TTC549 (cell line): Measurements from ENCODE around the gene ABCA2.
"Not testable (repeated sequence)": the region's sequence is repeated elsewhere in the genome, so short reads cannot be mapped to it uniquely, and the experiment has no call there.

ENCODE experiments used
- FAIRE-seq: peaks from 2 replicates; lab custom pipeline; 2012; peaks lifted over from hg19 to GRCh38; lab: Jason Lieb, UNC

ABCA2 gene

DNA sequence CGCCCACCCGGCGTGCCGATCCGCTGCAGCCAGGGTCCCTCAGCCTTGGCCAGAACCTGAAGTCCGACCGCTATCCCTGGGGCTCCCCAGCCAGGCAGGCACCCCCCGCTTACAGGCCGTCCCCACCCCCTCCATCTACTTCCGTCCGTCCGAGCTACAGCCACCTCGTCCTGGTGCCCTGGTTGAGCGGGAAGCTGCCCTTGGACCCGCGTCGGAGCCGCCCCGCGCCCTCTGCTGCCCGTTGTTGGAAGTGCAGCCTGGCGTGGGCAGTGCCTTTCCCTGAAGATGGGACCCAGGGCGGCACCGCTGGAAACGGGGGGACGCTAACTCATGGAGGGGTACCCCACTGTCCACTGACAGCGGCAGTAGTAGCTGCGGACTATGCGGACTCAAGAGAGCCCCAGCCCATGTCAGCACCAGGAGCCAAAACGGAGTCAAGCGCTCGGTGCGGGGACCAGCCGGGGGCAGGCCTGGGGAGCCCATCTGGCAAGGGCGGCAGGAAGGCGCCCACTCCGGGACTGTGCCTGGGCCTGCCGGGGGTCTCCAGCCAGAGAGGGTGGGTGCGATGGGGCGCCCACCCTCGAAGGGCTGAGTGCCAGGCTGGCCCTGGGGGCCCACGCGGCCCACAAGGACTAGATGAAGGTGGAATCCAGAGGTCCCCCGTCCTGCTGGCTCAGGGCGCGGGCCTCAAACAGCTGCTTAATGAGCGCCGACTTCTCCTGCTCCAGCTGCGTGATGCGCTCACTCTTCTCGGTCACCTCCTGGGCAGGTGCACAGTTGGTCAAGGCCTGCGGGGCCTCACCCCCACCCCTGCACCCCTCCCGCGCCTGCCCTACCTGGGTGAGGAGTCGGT lies 36.2 kb upstream of the ABCA2 start:
- FAIRE-seq = no peak

GRCh38 chr9:137063311-137064026 lies 35.4 kb upstream of the ABCA2 start:
- FAIRE-seq = no peak

DNA sequence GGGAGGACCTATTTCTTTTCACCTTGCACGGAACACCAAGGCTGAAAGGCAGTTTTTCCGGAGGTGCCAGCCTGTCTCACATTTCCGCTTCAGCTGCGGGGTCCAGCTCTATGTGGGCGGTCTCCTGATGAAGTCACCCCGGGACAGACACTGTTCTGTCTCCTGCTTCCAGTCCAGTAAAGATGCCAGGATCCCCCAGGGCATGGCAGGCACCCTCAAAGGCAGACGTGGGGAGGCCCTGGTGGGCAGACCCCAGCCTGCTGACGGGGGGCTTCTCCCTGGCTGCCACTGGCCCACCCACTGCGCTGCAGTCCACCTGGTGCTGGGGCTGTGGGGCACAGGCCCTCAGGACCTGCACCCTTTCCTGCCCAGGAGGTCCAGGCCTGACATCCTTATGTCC lies 34.8 kb upstream of the ABCA2 start:
- not testable (repeated sequence) for FAIRE-seq

DNA sequence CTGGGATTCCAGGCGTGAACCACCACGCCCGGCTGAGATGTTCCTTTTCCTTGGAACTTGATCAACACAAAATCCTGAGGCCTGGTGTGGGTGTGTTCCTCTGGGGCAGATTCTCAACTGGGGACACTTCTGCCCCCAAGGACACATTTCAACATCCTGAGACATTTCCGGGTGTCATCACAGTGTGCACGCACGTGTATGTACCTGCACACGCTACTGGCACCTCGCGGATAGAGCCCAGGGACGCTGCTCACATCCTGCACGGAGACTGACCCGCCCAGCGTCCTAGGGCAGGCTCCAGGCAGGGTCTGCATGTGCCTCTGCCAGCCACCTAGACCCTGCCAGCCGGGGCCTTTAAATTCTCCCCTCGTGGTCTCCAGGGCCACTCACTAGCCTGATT lies 34.3 kb upstream of the ABCA2 start:
- no peak for FAIRE-seq

DNA sequence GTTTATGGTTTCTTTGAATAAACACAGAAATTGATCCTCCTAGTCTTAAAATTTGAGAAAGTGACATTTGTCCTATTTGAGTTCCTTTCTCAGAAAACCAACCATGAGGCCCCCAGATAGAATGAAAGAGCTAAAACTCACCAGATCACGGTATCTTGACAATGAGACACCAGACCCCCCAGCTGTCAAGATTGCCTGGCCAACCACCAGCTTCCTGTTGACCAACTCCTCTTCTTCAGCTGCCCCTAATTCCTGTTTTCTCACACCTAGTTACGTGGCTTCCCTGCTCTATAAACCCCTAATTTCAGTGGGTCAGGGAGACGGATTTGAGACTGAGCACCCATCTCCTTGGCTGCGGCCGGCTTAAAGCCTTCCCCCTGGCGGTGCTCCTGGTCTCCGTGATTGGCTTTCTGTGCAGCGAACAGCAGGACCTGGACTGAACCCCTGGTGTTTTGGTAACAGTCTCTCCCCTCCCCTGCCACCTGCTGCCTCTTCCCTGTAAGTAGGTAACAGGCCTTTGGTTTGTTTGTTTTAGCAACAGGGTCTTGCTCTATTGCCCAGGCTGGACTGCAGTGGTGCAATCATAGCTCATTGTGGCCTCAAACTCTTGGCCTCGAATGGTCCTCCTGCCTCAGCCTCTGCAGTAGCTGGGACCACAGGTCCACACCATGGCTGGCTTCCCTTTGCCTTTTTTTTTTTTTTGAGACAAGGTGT lies 30.6 kb upstream of the ABCA2 start:
- FAIRE-seq = no peak

DNA sequence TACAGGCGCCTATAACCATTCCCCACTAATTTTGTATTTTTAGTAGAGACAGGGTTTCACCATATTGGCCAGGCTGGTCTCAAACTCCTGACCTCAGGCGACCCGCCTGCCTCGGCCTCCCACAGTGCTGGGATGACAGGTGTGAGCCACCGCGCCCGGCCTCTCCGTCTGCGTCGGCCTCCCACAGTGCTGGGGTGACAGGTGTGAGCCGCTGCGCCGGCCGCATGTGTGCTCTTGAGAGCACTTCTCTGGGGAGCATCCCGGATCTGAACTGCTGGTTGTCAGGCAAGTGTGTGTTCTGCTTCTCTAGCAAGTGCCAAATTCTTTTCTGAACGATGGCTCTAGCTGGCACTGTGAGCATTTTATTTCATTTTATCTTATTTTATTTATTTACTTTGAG lies 29.5 kb upstream of the ABCA2 start:
- no peak for FAIRE-seq

- no peak for FAIRE-seq
Observed at GRCh38 chr9:137056739-137057415, 28.8 kb upstream of the ABCA2 start.

DNA sequence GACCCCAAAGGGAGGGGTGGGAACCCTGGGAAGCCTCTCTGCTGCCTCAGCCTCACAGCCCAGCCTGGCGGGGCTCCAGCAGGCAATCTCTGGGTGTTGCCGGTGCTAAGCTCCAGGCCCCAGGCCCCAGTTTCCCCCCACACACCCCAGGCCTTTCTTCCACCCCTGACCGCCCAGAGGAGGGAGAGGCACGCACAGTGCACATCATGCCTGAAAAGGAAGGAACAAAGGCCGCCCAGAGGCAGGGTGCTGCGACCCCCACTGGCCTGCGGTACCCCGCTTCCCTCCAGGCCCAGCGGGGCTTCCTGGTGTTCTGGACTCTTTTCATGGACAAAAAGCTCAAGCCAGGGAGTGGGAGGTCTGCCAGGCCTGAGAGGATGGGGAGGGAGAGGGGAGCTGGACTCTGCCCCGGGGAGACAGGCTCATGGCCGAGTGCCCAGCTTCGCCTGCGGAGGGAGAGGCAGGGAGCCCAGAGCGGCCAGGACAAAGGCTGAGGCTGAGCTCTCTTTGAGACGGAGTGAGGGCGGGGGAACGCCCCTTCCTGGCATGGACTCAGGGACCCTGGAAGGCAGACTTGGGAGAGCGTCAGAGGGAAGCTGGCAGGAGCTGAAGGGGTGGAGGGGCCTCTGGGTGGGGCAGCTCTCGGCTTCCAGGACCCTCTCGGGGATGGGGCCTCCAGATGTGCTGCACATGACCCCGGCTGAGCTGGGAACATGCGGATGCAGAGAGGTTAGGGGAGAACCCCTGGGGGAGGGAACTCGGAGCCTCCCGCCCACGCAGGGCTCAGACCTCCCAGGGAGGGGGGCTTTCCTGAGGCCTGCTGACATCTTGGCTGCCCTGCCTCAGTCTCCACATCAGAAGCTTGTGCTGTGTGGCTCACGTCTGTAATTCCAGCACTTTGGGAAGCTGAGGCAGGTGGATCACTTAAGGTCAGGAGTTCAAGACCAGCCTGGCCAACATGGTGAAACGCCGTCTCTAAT lies 27.6 kb upstream of the ABCA2 start:
- FAIRE-seq = no peak

DNA sequence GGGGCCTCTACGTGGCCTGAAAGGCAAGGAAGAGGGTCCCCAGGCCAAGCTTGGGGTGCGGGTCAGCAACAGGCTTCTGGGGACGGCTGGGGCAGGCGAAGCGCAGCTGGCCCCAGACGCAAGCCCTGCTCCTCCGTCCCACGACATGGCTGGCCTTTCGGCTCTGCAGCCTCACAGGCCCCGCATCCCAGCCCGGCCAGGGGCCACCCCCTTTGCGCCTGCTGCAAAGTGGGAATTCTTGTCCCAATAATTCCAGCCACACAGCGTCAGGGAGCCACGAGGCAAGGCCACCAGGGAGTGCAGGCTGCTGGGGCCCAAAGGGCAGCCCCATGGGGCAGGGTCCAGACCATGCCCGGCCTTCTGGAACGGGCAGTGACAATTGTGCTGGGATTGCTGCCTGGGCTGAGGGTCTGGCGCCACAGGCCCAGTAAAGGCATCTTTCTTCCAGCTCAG lies 26.9 kb upstream of the ABCA2 start:
- FAIRE-seq = no peak

DNA sequence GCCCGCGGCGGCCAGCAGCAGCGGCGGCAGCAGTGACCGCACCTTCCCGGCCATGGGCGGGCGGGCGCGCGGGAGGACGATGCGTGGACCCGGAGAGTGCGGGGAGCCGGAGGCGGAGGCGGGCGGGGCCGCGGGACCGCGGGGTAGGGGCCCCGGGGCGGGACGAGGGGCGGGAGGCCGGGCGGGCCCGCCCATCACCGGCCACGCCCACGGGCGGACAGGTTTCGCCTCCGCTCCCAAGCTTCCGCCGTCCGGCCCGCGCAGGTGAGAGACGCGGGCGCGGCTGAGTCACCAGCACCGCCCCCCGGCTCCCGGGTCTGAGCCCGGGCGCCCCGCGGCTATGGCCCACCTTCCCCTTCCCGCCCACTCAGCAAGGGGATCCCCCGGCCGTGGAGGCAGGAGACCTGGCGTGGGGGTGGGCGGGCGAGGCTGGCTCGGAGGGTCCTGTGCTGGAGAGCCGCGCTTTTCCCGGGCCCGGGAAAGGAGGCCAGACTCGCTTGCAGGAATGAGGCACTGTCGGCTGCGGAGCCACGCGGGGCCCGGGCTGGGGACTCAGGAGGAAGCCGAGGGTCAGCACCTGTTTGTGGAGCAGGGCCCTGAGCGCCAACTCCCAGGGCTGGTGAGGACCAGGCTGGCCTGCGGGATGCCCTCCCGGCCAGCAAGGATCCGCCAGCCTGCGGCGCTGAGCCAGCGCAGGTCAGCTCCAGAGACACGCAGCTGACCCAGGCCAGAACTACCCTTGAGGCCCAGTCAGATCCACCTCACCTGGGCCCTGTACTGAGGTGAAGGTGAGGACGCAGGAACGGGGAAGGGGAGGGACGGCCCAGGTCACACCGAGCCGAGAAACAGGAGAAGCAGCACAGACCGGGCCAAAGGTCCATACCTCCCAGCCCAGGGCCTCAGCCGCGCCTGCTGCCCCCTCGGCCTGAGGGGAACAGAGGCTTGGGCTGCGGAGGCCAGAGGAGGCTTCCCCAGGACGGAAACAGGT lies 26.2 kb upstream of the ABCA2 start, which contains the start of gene ENTPD2:
Gene ENTPD2, minus strand, starts transcription at position 118 of the 988 bp plus-strand sequence. Its CDS starts 64 bp downstream, at position 54.
- no peak for FAIRE-seq

DNA sequence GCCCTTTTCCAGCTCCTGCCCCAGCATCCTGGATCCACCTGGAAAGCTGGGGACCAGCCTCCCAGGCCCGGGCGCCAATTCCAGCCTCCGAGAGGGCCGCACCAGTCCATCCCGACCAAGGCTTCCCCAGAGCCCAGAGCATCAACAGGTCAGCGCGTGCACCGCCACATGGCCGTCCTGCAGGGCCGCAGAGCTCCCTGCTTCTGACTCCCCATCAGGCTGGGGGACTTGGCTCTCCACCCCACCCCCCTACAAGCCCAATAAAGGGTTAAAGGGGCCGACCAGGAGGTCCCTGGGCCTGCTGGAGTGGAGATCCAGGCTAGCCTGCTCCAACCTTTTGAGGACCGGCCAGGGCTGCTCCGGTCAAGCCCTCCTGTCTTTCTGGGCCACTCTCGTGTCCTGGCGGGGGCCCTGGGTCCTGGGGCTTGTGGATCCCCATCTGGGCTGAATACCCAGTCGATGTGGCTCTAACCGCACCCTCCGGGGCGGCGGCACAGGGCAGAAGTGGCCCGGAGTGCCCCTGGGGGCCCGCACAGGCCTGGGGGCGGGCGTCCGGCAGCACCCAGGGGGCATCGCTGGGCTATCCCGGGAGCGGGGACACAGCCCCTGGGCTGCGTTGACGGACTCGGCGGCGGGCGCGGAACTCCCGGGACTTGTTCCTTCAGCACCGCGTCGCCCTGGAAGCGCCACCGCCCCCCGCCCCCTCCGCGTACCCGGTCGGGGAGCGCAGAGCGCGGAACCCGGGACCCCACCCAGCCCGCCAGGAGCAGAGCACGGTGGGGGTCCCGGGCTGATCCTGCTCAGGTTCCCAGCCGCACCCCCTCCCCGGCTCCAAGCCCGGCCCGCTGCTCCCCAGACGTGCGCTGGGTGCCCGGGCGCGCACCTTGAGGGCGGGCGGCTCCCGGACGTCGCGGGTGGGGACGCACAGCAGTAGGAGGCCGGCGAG lies 25.2 kb upstream of the ABCA2 start:
- no peak for FAIRE-seq

DNA sequence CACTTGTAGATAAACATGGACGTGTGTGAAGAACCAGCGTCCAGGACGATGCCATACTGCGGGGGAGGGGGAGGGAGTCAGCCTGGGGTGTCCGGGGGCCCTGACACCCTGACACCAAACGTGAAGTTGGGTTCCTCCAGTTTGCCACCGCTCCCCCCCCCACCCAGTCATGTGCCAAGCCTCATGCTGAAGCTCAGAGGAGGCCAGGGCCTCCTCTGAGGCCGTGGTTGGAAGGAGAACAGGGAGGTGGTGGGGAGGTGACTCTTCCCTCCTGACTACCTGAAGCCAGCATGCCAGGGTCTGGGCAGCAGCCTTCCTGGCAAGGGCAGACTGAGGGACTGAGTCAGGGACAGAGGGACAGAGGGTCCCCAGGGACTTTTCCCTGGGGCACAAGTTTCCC lies 24.3 kb upstream of the ABCA2 start:
- no peak for FAIRE-seq

- FAIRE-seq = no peak
Observed at GRCh38 chr9:137051145-137051724, 23.2 kb upstream of the ABCA2 start.

DNA sequence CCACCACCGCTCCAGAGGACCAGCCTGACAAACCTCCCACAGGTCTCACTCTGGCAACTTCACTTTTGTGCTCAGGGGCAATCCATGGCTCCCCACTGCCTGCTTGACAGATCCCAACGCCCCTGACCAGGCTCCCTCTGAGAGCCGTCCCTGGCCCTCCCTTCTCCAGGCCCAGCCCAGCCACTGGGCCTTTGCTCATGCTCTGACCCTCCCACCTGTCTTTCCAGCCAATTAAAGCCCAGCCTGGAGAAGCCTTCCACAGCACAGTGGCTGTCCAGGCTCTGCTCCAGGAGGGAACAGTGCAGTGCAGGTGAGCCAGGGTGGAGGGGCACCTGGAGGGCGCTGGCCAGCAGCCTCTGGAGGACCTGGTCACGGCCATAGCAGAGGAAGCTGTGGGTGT lies 22.5 kb upstream of the ABCA2 start:
- no peak for FAIRE-seq

DNA sequence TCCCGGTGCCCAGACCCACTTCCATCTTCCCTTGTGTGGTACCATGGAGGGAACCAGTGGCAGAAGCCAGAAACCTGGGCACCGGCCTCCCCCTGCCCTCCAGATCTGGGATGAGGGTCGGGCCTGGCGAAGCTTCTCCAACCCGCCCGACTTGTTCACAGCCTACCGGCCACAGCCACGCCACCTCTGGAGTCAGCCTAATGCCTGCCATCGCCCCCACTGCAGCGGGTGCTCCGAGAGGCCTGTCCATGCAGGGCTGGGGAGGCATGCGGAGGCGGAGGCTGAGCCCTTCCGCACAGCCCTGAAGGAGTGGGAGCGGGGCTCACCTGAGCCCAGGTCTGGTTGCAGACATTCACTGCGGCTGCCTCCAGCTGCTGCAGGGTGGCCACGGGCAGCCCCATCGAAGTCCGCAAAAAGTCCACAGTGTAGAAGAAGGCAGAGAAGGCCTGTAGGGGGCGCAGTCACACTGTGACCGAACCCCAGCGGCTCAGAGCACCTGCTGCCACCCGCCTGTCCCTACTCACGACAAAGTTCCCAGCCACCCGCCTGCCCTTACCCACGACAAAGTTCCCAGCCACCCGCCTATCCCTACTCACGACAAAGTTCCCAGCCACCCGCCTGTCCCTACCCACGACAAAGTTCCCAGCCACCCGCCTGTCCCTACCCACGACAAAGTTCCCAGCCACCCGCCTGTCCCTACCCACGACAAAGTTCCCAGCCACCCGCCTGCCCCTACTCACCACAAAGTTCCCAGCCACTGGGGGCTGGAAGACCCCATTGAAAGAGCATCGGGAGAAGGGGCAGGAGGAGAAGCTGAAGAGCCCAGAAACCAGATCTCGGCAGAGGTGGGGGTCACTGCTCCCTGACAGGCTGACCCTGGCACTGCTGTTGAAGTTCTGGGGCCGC lies 21.8 kb upstream of the ABCA2 start:
- FAIRE-seq = no peak

- FAIRE-seq = no peak
Observed at GRCh38 chr9:137048655-137049543, 20.9 kb upstream of the ABCA2 start.
